Vagina (tissue), 2 donors: Measurements from ENCODE around the gene KRT17. TPM values are rescaled to one million over a fixed set of nuclear protein-coding genes. Genes with fewer than 3 reads are reported as not detected.
"Not testable (repeated sequence)": the region's sequence is repeated elsewhere in the genome, so short reads cannot be mapped to it uniquely, and the experiment has no call there.

Experiments
- DNase-seq, 2 donors: peaks; one replicate each; pipeline ENCODE4 v3.0.0-alpha.2; 2017; ENCODE audit errors: extremely low spot score in 2 of 2
- H3K27ac ChIP-seq: fragments of 200-600 bp; sonication (generic); one replicate; pipeline ENCODE4 v1.5.1; 2019
- H3K27me3 ChIP-seq: fragments of 200-600 bp; sonication (generic); one replicate; pipeline ENCODE4 v1.5.1; 2019
- H3K36me3 ChIP-seq, 2 donors: fragments of 200-600 bp; sonication (generic); one replicate each; pipeline ENCODE4 v1.5.1; 2017 to 2019
- H3K4me1 ChIP-seq: fragments of 200-600 bp; sonication (generic); one replicate; pipeline ENCODE4 v1.5.1; 2019
- H3K4me3 ChIP-seq, 2 donors: fragments of 200-600 bp; sonication (generic); 1 replicate in 1 of 2; 2 replicates in 1 of 2; pipeline ENCODE4 v1.5.1; 2016 to 2019
- H3K9me3 ChIP-seq: fragments of 200-600 bp; sonication (generic); one replicate; pipeline ENCODE4 v1.5.1; 2019
- CTCF ChIP-seq, 3 experiments: fragments of 450-650 bp in 2 of 3; fragments of 200-600 bp in 1 of 3; sonication (generic) in 1 of 3; IDR thresholded peaks; one replicate each; pipeline ENCODE4 v1.5.1; 2017 to 2019; ENCODE audit warnings: antibody characterized with exemption in 3 of 3, mild to moderate bottlenecking in 2 of 3, moderate library complexity in 2 of 3
- POLR2A ChIP-seq, 2 donors: fragments of 450-650 bp; IDR thresholded peaks; one replicate each; pipeline ENCODE4 v1.6.1; 2017; ENCODE audit warnings: antibody characterized with exemption in 2 of 2, mild to moderate bottlenecking in 2 of 2, moderate library complexity in 2 of 2
- POLR2AphosphoS5 ChIP-seq, 2 donors: sonication (generic); formaldehyde crosslinking; IDR thresholded peaks; one replicate each; pipeline ENCODE4 v1.9.0; 2017; ENCODE audit warnings: antibody characterized with exemption in 2 of 2, mild to moderate bottlenecking in 2 of 2, low read depth in 1 of 2; ENCODE audit not compliant: insufficient read depth in 1 of 2
- intact Hi-C: fragments of 100-400 bp; cut with DNase I; formaldehyde crosslinking; loops from one replicate; pipeline ENCODE4 v1.15.1; 2023
- total RNA-seq: library from RNA; depleted of rRNA; stranded (reverse); fragments of >200 nt; gene quantifications from one replicate; pipeline ENCODE4 v1.2.3, GENCODE V29; 2016

KRT17 gene
- total RNA-seq, 1 donor from 2014 or later = 165 TPM

DNA sequence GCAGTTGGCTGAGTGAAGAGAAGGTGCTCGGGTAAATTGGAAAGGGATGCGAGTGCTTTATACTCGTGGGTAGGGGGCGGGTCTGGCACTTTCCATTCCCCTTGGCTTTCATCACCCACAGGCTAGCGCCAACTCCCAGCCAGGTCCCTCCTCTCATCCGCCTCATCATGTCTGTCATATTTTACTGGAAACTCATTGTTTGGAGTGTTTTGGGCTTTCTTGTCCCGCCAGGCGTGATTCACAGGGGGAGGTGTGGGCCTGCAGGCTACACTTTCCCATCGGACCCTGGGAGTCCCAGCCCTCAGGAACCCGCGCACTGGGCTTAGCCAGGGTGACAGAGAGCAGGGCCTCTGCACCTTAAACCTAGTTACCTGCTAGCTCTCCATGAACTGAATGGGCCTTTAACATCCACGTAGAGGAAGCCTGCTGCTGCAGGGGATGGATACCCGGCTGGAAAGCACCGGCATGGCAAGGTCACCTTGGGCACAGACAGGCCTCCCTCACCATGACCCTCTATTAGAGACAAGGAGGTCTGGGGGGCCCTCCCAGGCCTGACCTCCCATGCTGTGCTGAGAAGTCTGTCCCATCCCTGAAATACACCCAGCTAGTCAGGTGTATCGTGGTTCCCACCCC lies 37.4 kb downstream of the KRT17 start, which contains the start of gene KRT14:
Gene KRT14, minus strand, starts transcription at position 33 of the 633 bp plus-strand sequence. CDS start 61 bp downstream, outside the sequence.
- Histone ChIP-seq H3K36me3 (no peaks in the 10 kb centered on the region), H3K9me3 (no peaks in the 10 kb centered on the region), H3K27me3 (no peaks in the 10 kb centered on the region), H3K4me1 (peaks cover 5% of the 10 kb centered on the region), H3K4me3 (peak within 1 kb of the TSS in 1 of 2 donors; percentile 38), H3K27ac (peak within 1 kb of the TSS; percentile 48)
- no peak for TF ChIP-seq CTCF (IDR thresholded peaks at IDR 0.05)
- no peak for TF ChIP-seq POLR2A (IDR thresholded peaks at IDR 0.05)
- no peak for TF ChIP-seq POLR2AphosphoS5 (IDR thresholded peaks at IDR 0.05; ENCODE audit: insufficient read depth in 1 of 2, low read depth in 1 of 2)
- intact Hi-C loops = no loop called here
- peak in 1 of 2 donors; percentile 86 for DNase-seq

DNA sequence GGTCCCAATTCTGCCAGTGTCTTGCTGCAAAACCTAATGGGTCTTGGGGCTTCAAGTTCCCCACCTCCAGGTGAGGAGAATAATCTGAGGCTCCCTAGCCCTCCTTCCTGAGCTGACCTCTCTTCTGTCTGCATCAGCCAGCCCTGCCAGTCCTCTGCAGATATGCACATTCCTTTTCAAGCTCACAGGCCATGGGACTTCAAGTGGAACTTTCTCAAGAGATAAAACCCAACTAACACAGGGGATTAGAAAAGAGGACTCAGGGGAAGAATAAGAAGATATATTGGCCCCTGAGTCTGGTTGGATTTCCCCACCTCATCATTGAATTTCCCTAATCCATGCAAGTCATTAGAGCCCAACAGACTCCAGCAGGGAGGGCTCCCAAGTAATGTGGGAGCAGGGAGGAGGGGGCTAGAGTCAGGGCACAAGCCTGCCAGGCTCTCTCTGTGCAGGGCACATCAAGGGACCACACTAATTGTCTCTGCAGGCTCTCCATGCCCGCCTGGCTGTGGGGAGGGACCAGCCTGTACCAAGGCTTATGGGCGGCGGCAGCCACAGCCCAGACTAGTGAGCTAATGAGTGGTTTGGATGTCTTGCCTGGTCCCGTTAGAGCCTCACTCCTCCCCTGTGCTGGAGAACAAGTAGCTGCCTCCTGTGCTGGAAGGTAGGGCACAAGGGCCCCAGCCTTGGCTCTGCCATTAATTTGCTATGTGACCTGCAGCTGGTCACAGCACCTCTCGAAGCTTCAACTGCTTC lies 38.9 kb downstream of the KRT17 start:
- TF ChIP-seq POLR2A (IDR thresholded peaks at IDR 0.05) (no peak), CTCF (IDR thresholded peaks at IDR 0.05) (no peak), POLR2AphosphoS5 (IDR thresholded peaks at IDR 0.05; ENCODE audit: insufficient read depth in 1 of 2, low read depth in 1 of 2) (no peak)
- intact Hi-C loops = no loop called here
- H3K9me3 ChIP-seq = no peaks in the 10 kb centered on the region
- peak overlapping the region in 1 of 2 donors; percentile 38 for H3K4me3 ChIP-seq
- peaks cover 14% of the 10 kb centered on the region for H3K4me1 ChIP-seq
- no peak for DNase-seq
- H3K36me3 ChIP-seq = no peaks in the 10 kb centered on the region
- no peaks in the 10 kb centered on the region for H3K27me3 ChIP-seq
- peak overlapping the region; percentile 39 for H3K27ac ChIP-seq

DNA sequence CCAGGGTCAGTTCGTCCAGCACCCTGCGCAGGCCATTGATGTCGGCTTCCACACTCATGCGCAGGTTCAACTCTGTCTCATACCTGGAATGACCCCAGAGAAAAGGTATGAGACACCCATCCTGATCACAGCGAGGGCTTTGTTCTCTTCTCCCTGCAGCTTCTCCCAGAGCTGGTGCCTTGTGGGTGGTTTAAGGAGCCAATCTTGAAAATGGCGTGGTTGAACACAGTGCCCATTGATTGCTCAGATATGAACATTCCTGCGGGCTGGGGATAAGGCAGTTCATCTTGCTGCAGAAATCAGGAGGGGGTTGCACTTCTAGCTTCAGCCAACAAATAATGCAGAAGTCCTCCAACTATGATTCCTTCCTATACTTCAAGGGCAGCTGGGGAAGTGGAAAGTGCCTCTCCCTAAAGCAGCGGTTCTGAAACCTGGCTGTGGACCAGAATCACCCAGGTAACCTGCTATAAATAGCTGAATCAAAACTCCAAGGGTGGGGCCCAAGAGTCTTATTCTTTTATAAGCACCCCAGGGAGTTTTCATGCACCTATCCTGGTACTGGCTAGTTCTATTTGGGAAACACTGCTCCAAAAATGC lies 39.9 kb downstream of the KRT17 start:
- intact Hi-C loops, H3K27me3 ChIP-seq, DNase-seq, H3K9me3 ChIP-seq, H3K36me3 ChIP-seq: not testable (repeated sequence)
- Histone ChIP-seq H3K4me1 (peaks cover 23% of the 10 kb centered on the region), H3K27ac (peak overlapping the region; percentile 39), H3K4me3 (peak overlapping the region in 1 of 2 donors; percentile 38)

- intact Hi-C loops = no loop called here
- Histone ChIP-seq H3K4me1 (peaks cover 30% of the 10 kb centered on the region), H3K9me3 (no peaks in the 10 kb centered on the region), H3K27me3 (no peaks in the 10 kb centered on the region), H3K27ac (peak overlapping the region; percentile 56), H3K4me3 (peak overlapping the region in 1 of 2 donors; percentile 38), H3K36me3 (no peaks in the 10 kb centered on the region)
- DNase-seq = no peak
- no peak for TF ChIP-seq POLR2A (IDR thresholded peaks at IDR 0.05)
- TF ChIP-seq CTCF (IDR thresholded peaks at IDR 0.05) = no peak
- TF ChIP-seq POLR2AphosphoS5 (IDR thresholded peaks at IDR 0.05; ENCODE audit: insufficient read depth in 1 of 2, low read depth in 1 of 2) = no peak
Observed at GRCh38 chr17:41583137-41584127, 40.9 kb downstream of the KRT17 start.

GRCh38 chr17:41582061-41582968 lies 42.1 kb downstream of the KRT17 start:
- peak overlapping the region; percentile 56 for H3K27ac ChIP-seq
- H3K27me3 ChIP-seq, H3K9me3 ChIP-seq, intact Hi-C loops, DNase-seq, H3K36me3 ChIP-seq: not testable (repeated sequence)
- peak overlapping the region in 1 of 2 donors; percentile 38 for H3K4me3 ChIP-seq
- H3K4me1 ChIP-seq = peaks cover 25% of the 10 kb centered on the region
